NCI-H2081 treated with DMSO at 0.1 percent for 48 hours (cell line): ENCODE measurements around the gene ANKRD36C.
"Not testable (repeated sequence)": the region's sequence is repeated elsewhere in the genome, so short reads cannot be mapped to it uniquely, and the experiment has no call there.

Source experiments
- DNase-seq: peaks from one replicate; lab custom pipeline; 2025; lab: John Stamatoyannopoulos, UW

The ANKRD36C gene

GRCh38 chr2:96006248-96006647 lies 14.6 kb upstream of the ANKRD36C start:
- not testable (repeated sequence) for DNase-seq

GRCh38 chr2:95992520-95993272 lies 1.1 kb upstream of the ANKRD36C start:
- DNase-seq, result not testable (repeated sequence)

- not testable (repeated sequence) for DNase-seq
Measured at GRCh38 chr2:95992102-95992501, 478 bp upstream of the ANKRD36C start.

GRCh38 chr2:95990884-95991283 lies 740 bp downstream of the ANKRD36C start:
- not testable (repeated sequence) for DNase-seq

GRCh38 chr2:95951662-95952061 lies 40.0 kb downstream of the ANKRD36C start:
- DNase-seq, result not testable (repeated sequence)

- DNase-seq, result not testable (repeated sequence)
Measured at GRCh38 chr2:95948039-95948438, 43.6 kb downstream of the ANKRD36C start.

- not testable (repeated sequence) for DNase-seq
Measured at GRCh38 chr2:95939947-95940346, 51.7 kb downstream of the ANKRD36C start.

- DNase-seq, result not testable (repeated sequence)
Measured at GRCh38 chr2:95930740-95931139, 60.9 kb downstream of the ANKRD36C start.

GRCh38 chr2:95917007-95917406 lies 74.6 kb downstream of the ANKRD36C start:
- not testable (repeated sequence) for DNase-seq

GRCh38 chr2:95915131-95915530 lies 76.5 kb downstream of the ANKRD36C start:
- not testable (repeated sequence) for DNase-seq

- DNase-seq, result not testable (repeated sequence)
Measured at GRCh38 chr2:95911431-95911830, 80.2 kb downstream of the ANKRD36C start.

GRCh38 chr2:95894443-95894842 lies 97.2 kb downstream of the ANKRD36C start:
- not testable (repeated sequence) for DNase-seq

- DNase-seq, result not testable (repeated sequence)
Measured at GRCh38 chr2:95867929-95868328, 123.7 kb downstream of the ANKRD36C start.

GRCh38 chr2:95867047-95867677 lies 124.5 kb downstream of the ANKRD36C start:
- not testable (repeated sequence) for DNase-seq

- not testable (repeated sequence) for DNase-seq
Measured at GRCh38 chr2:95862121-95862520, 129.5 kb downstream of the ANKRD36C start.

- DNase-seq, result no peak
Measured at GRCh38 chr2:95836151-95836550, 155.5 kb downstream of the ANKRD36C start.

GRCh38 chr2:95834077-95835013 lies 157.3 kb downstream of the ANKRD36C start:
- not testable (repeated sequence) for DNase-seq

GRCh38 chr2:95824218-95824617 lies 167.4 kb downstream of the ANKRD36C start:
- DNase-seq, result not testable (repeated sequence)

GRCh38 chr2:95817521-95817920 lies 174.1 kb downstream of the ANKRD36C start:
- DNase-seq, result not testable (repeated sequence)

GRCh38 chr2:95813311-95813710 lies 178.3 kb downstream of the ANKRD36C start:
- DNase-seq, result not testable (repeated sequence)

GRCh38 chr2:95799892-95800291 lies 191.7 kb downstream of the ANKRD36C start:
- no peak for DNase-seq
